Epithelial cell of proximal tubule (primary cell): ENCODE results near the gene COL4A2. TPM values are rescaled to one million over a fixed set of nuclear protein-coding genes. Genes with fewer than 3 reads are reported as not detected.

ENCODE experiments used
- DNase-seq: peaks from one replicate; pipeline ENCODE4 v3.0.0-alpha.2; 2011; ENCODE audit warnings: low read depth
- H3K4me3 ChIP-seq: 2 replicates; pipeline ENCODE4 v1.5.1; 2011; ENCODE audit warnings: low read depth, mild to moderate bottlenecking, low read length
- total RNA-seq: library from RNA; depleted of rRNA; stranded (reverse); fragments of >200 nt; gene quantifications from 2 replicates; pipeline ENCODE4 v1.2.3, GENCODE V29; 2015
- TF ChIP-seq, protein P1 (sequence below): conservative IDR thresholded peaks from 2 replicates; pipeline ENCODE4 v1.5.1; 2012; ENCODE audit warnings: low read depth, mild to moderate bottlenecking, low read length

The COL4A2 gene
- total RNA-seq, 1 donor from 2014 or later = 728 TPM

- no peak for DNase-seq
- TF ChIP-seq, protein P1, sequence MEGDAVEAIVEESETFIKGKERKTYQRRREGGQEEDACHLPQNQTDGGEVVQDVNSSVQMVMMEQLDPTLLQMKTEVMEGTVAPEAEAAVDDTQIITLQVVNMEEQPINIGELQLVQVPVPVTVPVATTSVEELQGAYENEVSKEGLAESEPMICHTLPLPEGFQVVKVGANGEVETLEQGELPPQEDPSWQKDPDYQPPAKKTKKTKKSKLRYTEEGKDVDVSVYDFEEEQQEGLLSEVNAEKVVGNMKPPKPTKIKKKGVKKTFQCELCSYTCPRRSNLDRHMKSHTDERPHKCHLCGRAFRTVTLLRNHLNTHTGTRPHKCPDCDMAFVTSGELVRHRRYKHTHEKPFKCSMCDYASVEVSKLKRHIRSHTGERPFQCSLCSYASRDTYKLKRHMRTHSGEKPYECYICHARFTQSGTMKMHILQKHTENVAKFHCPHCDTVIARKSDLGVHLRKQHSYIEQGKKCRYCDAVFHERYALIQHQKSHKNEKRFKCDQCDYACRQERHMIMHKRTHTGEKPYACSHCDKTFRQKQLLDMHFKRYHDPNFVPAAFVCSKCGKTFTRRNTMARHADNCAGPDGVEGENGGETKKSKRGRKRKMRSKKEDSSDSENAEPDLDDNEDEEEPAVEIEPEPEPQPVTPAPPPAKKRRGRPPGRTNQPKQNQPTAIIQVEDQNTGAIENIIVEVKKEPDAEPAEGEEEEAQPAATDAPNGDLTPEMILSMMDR = no peak
- no peak overlapping the region for H3K4me3 ChIP-seq
These were observed 215.6 kb downstream of the COL4A2 start for GRCh38 chr13:110522721-110523120.

GRCh38 chr13:110523180-110523579 is 216.1 kb downstream of the COL4A2 start:
- TF ChIP-seq, protein P1 = no peak

GRCh38 chr13:110523838-110524540 is 216.9 kb downstream of the COL4A2 start:
- no peak overlapping the region for H3K4me3 ChIP-seq
- TF ChIP-seq, protein P1 = no peak
- DNase-seq = no peak

More at GRCh38 chr13:110523180-110523579, 216.1 kb downstream of the COL4A2 start:
- no peak for DNase-seq
- no peak overlapping the region for H3K4me3 ChIP-seq

- H3K4me3 ChIP-seq = no peak overlapping the region
- DNase-seq = no peak
- TF ChIP-seq, protein P1 = no peak
These were observed 217.6 kb downstream of the COL4A2 start for GRCh38 chr13:110524541-110525257.

DNA sequence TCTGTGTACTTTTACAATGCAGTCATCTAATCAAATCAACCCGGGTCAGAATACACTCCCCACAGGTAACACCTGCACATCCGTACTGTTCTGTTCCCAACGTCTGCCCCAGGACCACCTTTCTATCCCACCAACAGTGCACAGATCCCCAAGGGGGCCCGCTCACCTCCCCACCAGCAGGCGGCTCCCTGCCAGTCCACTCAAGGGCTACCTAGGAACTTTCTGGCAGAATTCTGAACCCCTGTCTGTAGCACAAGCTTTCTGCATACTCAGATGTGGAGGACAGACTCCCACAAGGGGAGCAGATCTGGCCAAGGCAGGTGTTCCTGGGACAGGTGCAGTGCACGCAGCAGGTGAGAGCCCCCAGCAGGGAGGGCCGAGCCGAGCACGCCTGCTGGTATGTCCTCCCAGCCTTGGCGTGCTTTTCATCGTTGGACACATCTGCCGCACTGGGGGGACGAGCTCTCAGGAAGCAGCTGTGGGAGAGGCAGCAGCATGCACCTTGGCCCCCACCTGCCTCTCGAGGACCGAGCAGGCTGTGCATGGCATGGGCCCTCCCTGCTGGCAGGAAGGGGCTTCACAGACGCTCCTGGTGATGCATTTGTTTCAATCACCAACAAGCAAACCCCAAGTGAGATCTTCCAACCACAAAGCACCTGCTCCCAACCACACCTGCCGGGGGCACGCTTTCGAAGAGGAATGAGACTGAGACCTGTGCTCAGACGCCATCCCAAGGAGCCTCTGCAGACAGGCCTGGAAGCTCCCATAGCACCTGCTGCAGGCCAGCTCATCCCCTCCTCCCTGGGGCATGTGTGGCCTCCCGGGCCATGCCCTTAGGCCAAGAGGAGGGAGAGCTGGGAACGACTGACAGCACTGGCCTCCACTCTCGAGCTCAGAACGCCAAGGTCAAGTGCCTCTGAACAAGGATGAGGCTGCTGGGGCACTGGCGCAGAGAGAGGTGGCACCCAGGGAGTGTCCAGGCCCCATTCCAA is 218.5 kb downstream of the COL4A2 start:
- DNase-seq = no peak
- TF ChIP-seq, protein P1 = peak; percentile 12
- H3K4me3 ChIP-seq = no peak overlapping the region

DNA sequence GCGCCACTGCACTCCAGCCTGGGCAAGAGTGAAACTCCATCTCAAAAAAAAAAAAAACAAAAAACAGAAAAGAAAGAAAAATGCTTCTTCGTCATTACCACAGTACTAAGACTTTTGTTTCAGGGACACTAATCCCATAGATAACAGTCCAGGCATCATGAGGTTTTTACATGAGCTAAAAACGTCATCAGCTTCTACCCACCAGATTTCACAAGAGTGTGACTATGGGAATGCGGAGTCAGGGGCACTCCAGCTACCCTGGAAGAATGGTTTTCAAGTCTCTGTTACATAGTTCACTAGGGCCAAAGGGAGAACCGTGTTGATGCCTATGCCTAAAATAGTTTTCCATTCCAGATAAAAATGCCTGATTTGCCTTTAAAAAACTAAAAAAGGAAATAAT is 221.3 kb downstream of the COL4A2 start:
- TF ChIP-seq, protein P1 = no peak
- DNase-seq = no peak
- no peak overlapping the region for H3K4me3 ChIP-seq
